HepG2 (cell line): ENCODE measurements around the gene DLL4. TPM values are rescaled to one million over a fixed set of nuclear protein-coding genes. Genes with fewer than 3 reads are reported as not detected.

Source experiments
- ARHGAP35 ChIP-seq: sonication (generic); formaldehyde crosslinking; IDR thresholded peaks from 2 replicates; pipeline ENCODE4 v1.9.0; 2022; ENCODE audit warnings: mild to moderate bottlenecking, inconsistent platforms, moderate library complexity, missing genetic modification reagents, borderline replicate concordance
- ATF3 ChIP-seq: sonication (generic); formaldehyde crosslinking; IDR thresholded peaks from 2 replicates; pipeline ENCODE4 v1.4.0; 2020; ENCODE audit warnings: missing genetic modification reagents
- BRCA1 ChIP-seq: sonication (generic); formaldehyde crosslinking; IDR thresholded peaks from 2 replicates; pipeline ENCODE4 v1.4.0; 2020; ENCODE audit warnings: missing genetic modification reagents
- BRD4 ChIP-seq: sonication (generic); formaldehyde crosslinking; IDR thresholded peaks from 2 replicates; pipeline ENCODE4 v1.4.0; 2020; ENCODE audit warnings: missing genetic modification reagents
- HOXD1 ChIP-seq: sonication (generic); formaldehyde crosslinking; IDR thresholded peaks from 2 replicates; pipeline ENCODE4 v1.5.0; 2020; ENCODE audit warnings: missing genetic modification reagents
- NFIC ChIP-seq: IDR thresholded peaks from 2 replicates; pipeline ENCODE4 v1.6.1; 2012; ENCODE audit warnings: mild to moderate bottlenecking, low read length, inconsistent platforms
- PAF1 ChIP-seq: IDR thresholded peaks from 2 replicates; pipeline ENCODE4 v1.6.1; 2016; ENCODE audit warnings: missing genetic modification reagents, missing compliant biosample characterization
- SALL2 ChIP-seq: sonication (generic); formaldehyde crosslinking; IDR thresholded peaks from 2 replicates; pipeline ENCODE4 v1.8.1; 2023; ENCODE audit warnings: mild to moderate bottlenecking, missing genetic modification reagents, inconsistent platforms
- SETDB1 ChIP-seq: sonication (generic); formaldehyde crosslinking; IDR thresholded peaks from 2 replicates; pipeline ENCODE4 v1.5.1; 2020; ENCODE audit warnings: missing genetic modification reagents, mild to moderate bottlenecking, borderline replicate concordance
- SIN3A ChIP-seq: IDR thresholded peaks from 2 replicates; pipeline ENCODE4 v1.6.1; 2011; ENCODE audit warnings: low read depth, mild to moderate bottlenecking, control low read depth, low read length, borderline replicate concordance
- SOX6 ChIP-seq, 2 experiments: fragments of 450-650 bp in 1 of 2; sonication (generic) in 1 of 2; formaldehyde crosslinking in 1 of 2; IDR thresholded peaks; 2 replicates each; pipeline versions ENCODE4 v1.4.0 to v1.6.1; 2017 to 2020; ENCODE audit warnings: antibody characterized with exemption in 1 of 2, mild to moderate bottlenecking in 1 of 2, missing genetic modification reagents in 1 of 2
- THAP7 ChIP-seq: sonication (generic); formaldehyde crosslinking; IDR thresholded peaks from 2 replicates; pipeline ENCODE4 v1.8.1; 2023; ENCODE audit warnings: mild to moderate bottlenecking, missing genetic modification reagents
- ZNF142 ChIP-seq: sonication (generic); formaldehyde crosslinking; IDR thresholded peaks from 2 replicates; pipeline ENCODE4 v1.4.0; 2020; ENCODE audit warnings: missing genetic modification reagents
- ZNF274 ChIP-seq: sonication (generic); formaldehyde crosslinking; IDR thresholded peaks from 2 replicates; pipeline ENCODE4 v1.5.1; 2020; ENCODE audit warnings: mild to moderate bottlenecking, missing genetic modification reagents
- ZNF329 ChIP-seq: sonication (generic); formaldehyde crosslinking; IDR thresholded peaks from 2 replicates; pipeline ENCODE4 v1.9.0; 2021; ENCODE audit warnings: low read depth, mild to moderate bottlenecking, missing genetic modification reagents
- ZNF337 ChIP-seq: sonication (generic); formaldehyde crosslinking; IDR thresholded peaks from 2 replicates; pipeline ENCODE4 v1.5.1; 2020; ENCODE audit warnings: missing genetic modification reagents, low read depth, mild to moderate bottlenecking, borderline replicate concordance
- ZNF383 ChIP-seq: sonication (generic); formaldehyde crosslinking; IDR thresholded peaks from 2 replicates; pipeline ENCODE4 v1.4.0; 2020; ENCODE audit warnings: missing genetic modification reagents, mild to moderate bottlenecking, borderline replicate concordance
- ZNF460 ChIP-seq: sonication (generic); formaldehyde crosslinking; IDR thresholded peaks from 2 replicates; pipeline ENCODE4 v1.5.1; 2020; ENCODE audit warnings: missing genetic modification reagents, mild to moderate bottlenecking, borderline replicate concordance
- ZNF557 ChIP-seq: sonication (generic); formaldehyde crosslinking; IDR thresholded peaks from 2 replicates; pipeline ENCODE4 v1.4.0; 2020; ENCODE audit warnings: missing genetic modification reagents
- ZNF713 ChIP-seq: sonication (generic); formaldehyde crosslinking; IDR thresholded peaks from 2 replicates; pipeline ENCODE4 v1.4.0; 2020; ENCODE audit warnings: mild to moderate bottlenecking, missing genetic modification reagents
- ZNF788 ChIP-seq: sonication (generic); formaldehyde crosslinking; IDR thresholded peaks from 2 replicates; pipeline ENCODE4 v1.5.0; 2020; ENCODE audit warnings: mild to moderate bottlenecking, missing genetic modification reagents, borderline replicate concordance
- ZNF850 ChIP-seq: sonication (generic); formaldehyde crosslinking; conservative IDR thresholded peaks from 2 replicates; pipeline ENCODE4 v1.9.0; 2021; ENCODE audit warnings: mild to moderate bottlenecking, missing genetic modification reagents
- polyA plus RNA-seq, 8 experiments: library from polyadenylated mRNA; depleted of rRNA in 3 of 8; stranded (reverse) in 7 of 8; unstranded in 1 of 8; fragments of >200 nt; fragmentation: Illumina TruSeq in 4 of 8; extraction: Trizol in 4 of 8; gene quantifications; 2 replicates each; pipeline versions ENCODE4 v1.2.1 to v1.2.3, GENCODE V29; 2011 to 2016; ENCODE audit warnings: low read depth in 4 of 8, missing spikeins in 1 of 8, mixed read lengths in 1 of 8; ENCODE audit not compliant: insufficient read depth in 1 of 8
- total RNA-seq, 5 experiments: library from RNA; depleted of rRNA; stranded (reverse); fragments of >200 nt; fragmentation: Illumina TruSeq; extraction: Trizol; gene quantifications; 2 replicates each; pipeline ENCODE4 v1.2.3, GENCODE V29; 2016; ENCODE audit warnings: low read depth in 1 of 5

DLL4 gene
- total and polyA plus RNA-seq, 2 of the 13 experiments (the other 11 are each of a cell fraction or from before 2014, with no cell fraction given) = 0.20 to 0.25 TPM

- TF ChIP-seq ZNF788 (CRISPR knock-in tag) (peak; percentile 71; the same call in 1 of the 2 replicates), ATF3 (CRISPR knock-in tag) (no peak), ZNF460 (CRISPR knock-in tag) (no peak), PAF1 (CRISPR knock-in tag) (no peak), ZNF329 (CRISPR knock-in tag) (peak; percentile 20; the same call in 1 of the 2 replicates), SOX6 (IDR thresholded peaks at IDR 0.05) (no peak), SOX6 (CRISPR knock-in tag; IDR thresholded peaks at IDR 0.05) (no peak; the same call in 1 of the 2 replicates), ZNF142 (CRISPR knock-in tag) (peak; percentile 91), SIN3A (no peak), THAP7 (no peak), ZNF850 (CRISPR knock-in tag) (no peak), ARHGAP35 (CRISPR knock-in tag) (no peak), ZNF337 (CRISPR knock-in tag) (no peak), ZNF383 (CRISPR knock-in tag) (no peak), NFIC (no peak), SALL2 (CRISPR knock-in tag) (peak; percentile 44; the same call in 1 of the 2 replicates), ZNF713 (CRISPR knock-in tag) (no peak), ZNF274 (CRISPR knock-in tag) (no peak; the same call in 1 of the 2 replicates), BRCA1 (CRISPR knock-in tag) (no peak), HOXD1 (no peak), SETDB1 (CRISPR knock-in tag) (no peak), ZNF557 (CRISPR knock-in tag) (peak; percentile 61; the same call in 1 of the 2 replicates), BRD4 (0 out of 2 replicates have a peak, but pooled peaks have one; percentile 17)
These were observed 12.6 kb downstream of the DLL4 start (continued) for GRCh38 chr15:40941528-40942336.
